T-helper 17 cell (primary cell): ENCODE measurements around the gene ZDHHC17. TPM values are rescaled to one million over a fixed set of nuclear protein-coding genes. Genes with fewer than 3 reads are reported as not detected.
A peak's percentile ranks its signal among the peaks of the same experiment; 100 is the strongest.

ENCODE experiments used
- ATAC-seq: fragments of 150-1000 bp; cut with Tn5 transposase; 2 replicates; pipeline ENCODE4 v1.10.0; 2021; ENCODE audit warnings: mild to moderate bottlenecking, moderate library complexity
- DNase-seq, 3 donors: peaks; one replicate each; pipeline versions ENCODE4 v3.0.0 to v3.0.0-alpha.2; 2020 to 2021
- H3K9me3 ChIP-seq: one replicate; pipeline ENCODE4 v1.7.0; 2013; ENCODE audit warnings: low read length, mild to moderate bottlenecking; ENCODE audit not compliant: control insufficient read depth, poor library complexity, severe bottlenecking
- H3K27ac Mint-ChIP-seq: one replicate; pipeline ENCODE4 v1.8.0; 2022; ENCODE audit warnings: mild to moderate bottlenecking, moderate library complexity, mixed read lengths
- H3K27me3 Mint-ChIP-seq: one replicate; pipeline ENCODE4 v1.8.0; 2022; ENCODE audit warnings: mixed read lengths
- H3K36me3 Mint-ChIP-seq: one replicate; pipeline ENCODE4 v1.8.0; 2022; ENCODE audit warnings: low read depth, mixed read lengths
- H3K4me1 Mint-ChIP-seq: one replicate; pipeline ENCODE4 v1.8.0; 2022; ENCODE audit warnings: mild to moderate bottlenecking, mixed read lengths
- H3K4me3 Mint-ChIP-seq: one replicate; pipeline ENCODE4 v1.8.0; 2022; ENCODE audit warnings: mild to moderate bottlenecking, moderate library complexity, mixed read lengths
- total RNA-seq, 4 donors: library from RNA in 2 of 4; stranded (reverse) in 2 of 4; gene quantifications; one replicate each; pipeline ENCODE4 v1.2.3 and lab custom pipeline; 2022 to 2026

ZDHHC17 gene
- total RNA-seq, 2 donors from 2014 or later = 40.7 to 48.0 TPM

- H3K9me3 ChIP-seq = no peaks in the 10 kb centered on the region
- no peak for ATAC-seq
- Mint-ChIP-seq H3K27me3 (no peaks in the 10 kb centered on the region), H3K27ac (peak overlapping the region; percentile 9), H3K4me1 (peaks cover 9% of the 10 kb centered on the region), H3K36me3 (no peaks in the 10 kb centered on the region), H3K4me3 (no peak overlapping the region)
- DNase-seq = no peak
Observed at GRCh38 chr12:76901628-76902380, 137.9 kb downstream of the ZDHHC17 start.

Other genes with a start within 250 kb of the ZDHHC17 start
- gene OSBPL8, start 204.3 kb upstream of the ZDHHC17 start, total RNA-seq = 100 to 1,000 TPM; 141 to 146 TPM
- gene CSRP2, start 114.9 kb downstream of the ZDHHC17 start, total RNA-seq = not detected